ENCODE measurements around the gene FCSK. TPM values are rescaled to one million over a fixed set of nuclear protein-coding genes. Genes with fewer than 3 reads are reported as not detected.

The FCSK gene
- total RNA-seq, 4 donors from 2014 or later = 8.0 to 13.5 (median 11.1) TPM

DNA sequence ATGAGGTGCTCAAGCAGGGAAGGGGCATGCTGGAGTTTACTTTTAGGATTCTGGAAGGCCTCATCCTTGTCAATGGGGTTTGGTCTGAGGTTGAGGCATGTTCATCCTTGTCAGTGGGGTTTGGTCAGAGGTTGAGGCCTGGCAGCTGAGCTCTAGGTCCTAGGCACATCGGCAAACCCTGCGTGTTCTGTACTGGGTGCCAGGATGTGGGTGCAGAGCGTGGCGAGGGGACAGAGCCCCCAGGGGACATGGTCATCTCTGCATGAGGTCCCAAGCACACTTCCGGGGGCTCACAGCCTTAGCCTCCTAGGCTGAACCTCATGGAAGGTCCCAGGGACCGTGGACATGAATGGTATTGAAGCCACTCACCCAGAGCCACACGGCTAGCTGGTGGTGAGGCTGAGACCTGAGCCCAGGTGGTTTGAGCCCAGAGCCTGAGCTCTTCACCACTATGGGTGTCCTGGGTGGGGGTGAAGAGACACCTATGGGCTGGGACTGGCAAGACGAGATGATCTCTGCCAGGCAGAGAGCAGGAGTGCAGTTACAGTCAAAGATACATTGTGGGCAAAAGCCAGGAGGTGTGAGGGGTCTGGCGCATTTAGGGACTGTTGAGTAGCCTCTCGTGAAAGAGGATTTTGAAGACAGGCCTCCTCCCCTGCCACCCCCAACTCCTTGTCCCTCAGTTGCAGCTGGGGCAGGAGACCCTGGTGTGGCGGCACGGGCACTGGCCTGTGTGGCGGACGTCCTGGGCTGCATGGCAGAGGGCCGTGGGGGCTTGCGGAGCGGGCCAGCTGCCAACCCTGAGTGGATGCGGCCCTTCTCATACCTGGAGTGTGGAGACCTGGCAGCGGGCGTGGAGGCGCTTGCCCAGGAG lies 19.3 kb downstream of the FCSK start:
- Histone ChIP-seq H3K4me3 (no peak overlapping the region), H3K9me3 (no peaks in the 10 kb centered on the region), H3K27me3 (no peaks in the 10 kb centered on the region), H3K36me3 (peaks cover 0 to 6% of the 10 kb centered on the region in 2 donors), H3K4me1 (peaks cover 20 to 22% of the 10 kb centered on the region in 2 donors), H3K27ac (peak overlapping the region in 3 of 4 donors; percentile 54 to 66 (median 61))
- in situ Hi-C loops (cut with MboI; ENCODE audit: low sequenced_read_pairs in 4 of 4) = no loop called here
- no peak for TF ChIP-seq POLR2A (IDR thresholded peaks at IDR 0.05)
- TF ChIP-seq, protein P1, sequence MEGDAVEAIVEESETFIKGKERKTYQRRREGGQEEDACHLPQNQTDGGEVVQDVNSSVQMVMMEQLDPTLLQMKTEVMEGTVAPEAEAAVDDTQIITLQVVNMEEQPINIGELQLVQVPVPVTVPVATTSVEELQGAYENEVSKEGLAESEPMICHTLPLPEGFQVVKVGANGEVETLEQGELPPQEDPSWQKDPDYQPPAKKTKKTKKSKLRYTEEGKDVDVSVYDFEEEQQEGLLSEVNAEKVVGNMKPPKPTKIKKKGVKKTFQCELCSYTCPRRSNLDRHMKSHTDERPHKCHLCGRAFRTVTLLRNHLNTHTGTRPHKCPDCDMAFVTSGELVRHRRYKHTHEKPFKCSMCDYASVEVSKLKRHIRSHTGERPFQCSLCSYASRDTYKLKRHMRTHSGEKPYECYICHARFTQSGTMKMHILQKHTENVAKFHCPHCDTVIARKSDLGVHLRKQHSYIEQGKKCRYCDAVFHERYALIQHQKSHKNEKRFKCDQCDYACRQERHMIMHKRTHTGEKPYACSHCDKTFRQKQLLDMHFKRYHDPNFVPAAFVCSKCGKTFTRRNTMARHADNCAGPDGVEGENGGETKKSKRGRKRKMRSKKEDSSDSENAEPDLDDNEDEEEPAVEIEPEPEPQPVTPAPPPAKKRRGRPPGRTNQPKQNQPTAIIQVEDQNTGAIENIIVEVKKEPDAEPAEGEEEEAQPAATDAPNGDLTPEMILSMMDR (IDR thresholded peaks at IDR 0.05 in 4 of 5, conservative IDR thresholded peaks at IDR 0.05 in 1 of 5) = peak in 1 of 5 experiments; percentile 0
- DNase-seq (no peak), ATAC-seq (no peak)
- intact Hi-C loops (cut with DNase I; ENCODE audit: low total_unique reads) = loop anchor here (5.0 kb wide), 1 partner anchor 101 kb away; no protein-coding TSS in a partner anchor

DNA sequence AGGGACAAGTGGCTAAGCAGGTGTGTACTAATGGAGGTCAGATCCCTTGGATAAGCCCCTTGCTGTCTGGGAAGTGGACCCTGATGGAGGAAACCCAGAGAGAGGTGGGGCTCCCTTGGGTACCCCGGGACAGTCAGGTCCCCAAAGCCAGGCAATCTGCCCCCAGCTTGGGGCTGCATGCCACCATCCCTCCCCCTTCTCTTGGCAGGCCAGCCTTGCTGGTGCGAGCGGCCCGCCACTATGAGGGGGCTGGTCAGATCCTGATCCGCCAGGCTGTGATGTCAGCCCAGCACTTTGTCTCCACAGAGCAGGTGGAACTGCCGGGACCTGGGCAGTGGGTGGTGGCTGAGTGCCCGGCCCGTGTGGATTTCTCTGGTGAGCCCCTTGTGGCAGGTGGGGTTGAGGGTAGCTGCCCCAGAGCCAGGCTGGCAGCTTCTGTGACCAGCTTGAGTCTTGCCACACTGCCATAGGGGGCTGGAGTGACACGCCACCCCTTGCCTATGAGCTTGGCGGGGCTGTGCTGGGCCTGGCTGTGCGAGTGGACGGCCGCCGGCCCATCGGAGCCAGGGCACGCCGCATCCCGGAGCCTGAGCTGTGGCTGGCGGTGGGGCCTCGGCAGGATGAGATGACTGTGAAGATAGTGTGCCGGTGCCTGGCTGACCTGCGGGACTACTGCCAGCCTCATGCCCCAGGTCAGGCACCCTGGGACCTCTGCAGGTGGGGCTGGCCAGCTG lies 20.1 kb downstream of the FCSK start:
- Histone ChIP-seq H3K27ac (peak overlapping the region in 1 of 4 donors; percentile 7), H3K27me3 (no peaks in the 10 kb centered on the region), H3K36me3 (peaks cover 0 to 11% of the 10 kb centered on the region in 2 donors), H3K9me3 (no peaks in the 10 kb centered on the region), H3K4me1 (peaks cover 20% of the 10 kb centered on the region in 2 donors), H3K4me3 (no peak overlapping the region)
- intact Hi-C loops (cut with DNase I; ENCODE audit: low total_unique reads) = loop anchor here (5.0 kb wide), 1 partner anchor 102 kb away; no protein-coding TSS in a partner anchor
- ATAC-seq (no peak), DNase-seq (no peak)
- in situ Hi-C loops (cut with MboI; ENCODE audit: low sequenced_read_pairs in 4 of 4) = no loop called here
- TF ChIP-seq, protein P1 (IDR thresholded peaks at IDR 0.05 in 4 of 5, conservative IDR thresholded peaks at IDR 0.05 in 1 of 5) = no peak
- no peak for TF ChIP-seq POLR2A (IDR thresholded peaks at IDR 0.05)

DNA sequence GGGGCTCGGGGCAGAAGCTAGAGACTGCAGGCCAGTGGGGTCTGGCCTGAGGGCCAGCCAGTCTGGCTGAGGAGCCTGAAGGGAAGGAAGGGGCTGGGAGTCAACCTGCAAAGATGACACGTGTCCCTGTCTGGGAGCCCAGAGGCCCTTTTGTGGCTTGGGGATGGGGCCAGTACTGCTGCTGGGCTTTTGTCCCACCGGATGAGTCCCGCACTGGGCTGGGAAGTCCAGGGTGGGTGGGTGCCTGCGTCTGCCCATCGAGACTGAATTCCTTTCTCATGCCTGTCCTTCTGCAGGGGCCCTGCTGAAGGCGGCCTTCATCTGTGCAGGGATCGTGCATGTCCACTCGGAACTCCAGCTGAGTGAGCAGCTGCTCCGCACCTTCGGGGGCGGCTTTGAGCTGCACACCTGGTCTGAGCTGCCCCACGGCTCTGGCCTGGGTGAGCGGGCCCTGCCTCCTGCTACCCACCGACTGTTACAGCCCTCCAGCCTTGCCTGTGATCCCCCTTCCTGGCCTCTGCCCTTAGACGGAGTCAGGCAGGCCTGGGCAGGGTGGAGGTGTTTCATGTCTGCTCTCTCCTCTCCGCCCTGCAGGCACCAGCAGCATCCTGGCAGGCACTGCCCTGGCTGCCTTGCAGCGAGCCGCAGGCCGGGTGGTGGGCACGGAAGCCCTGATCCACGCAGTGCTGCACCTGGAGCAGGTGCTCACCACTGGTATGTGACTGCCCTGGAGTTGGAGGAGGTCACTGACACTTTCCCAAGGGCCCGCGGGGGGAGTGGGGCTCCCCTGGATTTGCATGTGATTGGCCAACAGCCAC lies 20.9 kb downstream of the FCSK start:
- ATAC-seq = no peak
- in situ Hi-C loops (cut with MboI; ENCODE audit: low sequenced_read_pairs in 4 of 4) (no loop called here), intact Hi-C loops (cut with DNase I; ENCODE audit: low total_unique reads) (no loop called here)
- Histone ChIP-seq H3K27me3 (no peaks in the 10 kb centered on the region), H3K36me3 (peaks cover 0 to 19% of the 10 kb centered on the region in 2 donors), H3K4me1 (peaks cover 19 to 20% of the 10 kb centered on the region in 2 donors), H3K4me3 (no peak overlapping the region), H3K27ac (peak overlapping the region in 3 of 4 donors; percentile 75 to 88 (median 77)), H3K9me3 (no peaks in the 10 kb centered on the region)
- TF ChIP-seq, protein P1 (IDR thresholded peaks at IDR 0.05 in 4 of 5, conservative IDR thresholded peaks at IDR 0.05 in 1 of 5) = no peak
- TF ChIP-seq POLR2A (IDR thresholded peaks at IDR 0.05) = no peak
- DNase-seq = no peak

DNA sequence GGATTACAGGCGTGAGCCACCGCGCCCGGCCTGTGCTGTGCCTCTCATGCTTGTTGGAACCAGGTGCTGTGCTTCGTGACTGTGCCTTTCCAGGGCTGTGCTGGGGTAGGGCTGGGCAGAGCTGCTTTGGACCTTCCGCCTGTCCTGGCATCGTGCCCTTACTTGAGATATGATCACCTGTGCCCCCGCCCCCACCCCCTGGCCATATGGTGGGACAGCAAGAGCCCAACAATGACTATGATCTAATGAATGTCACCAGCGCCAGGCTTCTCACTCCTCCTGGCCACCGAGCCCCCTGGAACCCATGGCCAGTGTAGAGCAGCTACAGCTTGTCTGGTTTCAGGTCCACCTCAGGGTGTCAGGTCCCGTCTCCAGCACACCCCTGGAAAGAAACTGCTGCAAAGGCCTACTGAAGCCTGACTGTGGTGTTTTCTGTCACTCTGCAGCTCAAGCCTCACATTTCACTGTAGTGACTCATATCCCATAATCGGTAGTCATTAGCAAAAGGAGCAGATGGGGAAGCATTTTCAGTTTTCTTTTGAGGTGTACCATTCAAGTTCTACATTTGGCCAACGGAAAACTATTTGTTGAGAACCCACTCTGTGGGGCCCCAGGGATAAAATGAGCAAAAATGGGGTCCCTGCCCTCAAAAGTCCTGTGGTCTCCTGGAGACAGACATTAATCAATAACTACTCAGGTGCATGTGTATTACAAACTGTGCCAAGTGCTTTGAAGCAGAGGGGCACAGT lies 22.1 kb downstream of the FCSK start:
- TF ChIP-seq, protein P1 (IDR thresholded peaks at IDR 0.05 in 4 of 5, conservative IDR thresholded peaks at IDR 0.05 in 1 of 5) = no peak
- TF ChIP-seq POLR2A (IDR thresholded peaks at IDR 0.05) = no peak
- in situ Hi-C loops (cut with MboI; ENCODE audit: low sequenced_read_pairs in 4 of 4) = no loop called here
- peak; percentile 86 to 92 for ATAC-seq

More for the DNA sequence above, 22.1 kb downstream of the FCSK start:
- Histone ChIP-seq H3K27me3 (no peaks in the 10 kb centered on the region), H3K27ac (peak overlapping the region; percentile 74 to 88 (median 76)), H3K9me3 (no peaks in the 10 kb centered on the region), H3K36me3 (peaks cover 0 to 30% of the 10 kb centered on the region in 2 donors), H3K4me1 (peaks cover 19 to 20% of the 10 kb centered on the region in 2 donors), H3K4me3 (no peak overlapping the region)
- intact Hi-C loops (cut with DNase I; ENCODE audit: low total_unique reads) = no loop called here
- DNase-seq = peak; percentile 53 to 80
